Measurements from ENCODE around the gene FAM204A. TPM values are rescaled to one million over a fixed set of nuclear protein-coding genes. Genes with fewer than 3 reads are reported as not detected.

Gene FAM204A
- total and polyA plus RNA-seq, 2 of the 13 experiments (the other 11 are each of a cell fraction or from before 2014, with no cell fraction given), result 9.2 to 61.0 TPM

DNA sequence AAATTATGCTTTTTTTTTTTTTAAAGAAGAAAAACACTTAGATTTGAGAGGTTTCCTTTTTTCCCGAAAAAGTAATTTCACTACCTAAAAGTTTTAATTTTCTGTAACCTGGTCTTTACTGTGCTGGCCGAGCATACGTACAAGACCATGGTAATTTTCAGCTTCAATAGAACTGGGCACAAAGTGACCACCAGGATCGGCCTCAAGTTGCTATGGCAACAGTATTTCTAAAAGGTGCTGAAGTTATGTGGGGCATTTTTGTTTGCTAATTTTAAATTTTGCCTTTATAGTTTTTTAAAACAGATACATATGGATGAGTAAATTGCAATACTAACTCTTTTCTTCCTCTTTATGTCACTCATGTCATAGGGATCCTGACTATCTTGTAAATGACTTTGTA is 69.4 kb downstream of the FAM204A start:
- no peak for FAIRE-seq
- WGBS (ENCODE audit: low lambda C conversion rate), result 53% methylated on average over 4 of the region's 4 CpGs
- H3K27me3 ChIP-seq (ENCODE audit: control insufficient read depth in 1 of 2, insufficient read depth in 2 of 2, low read length in 2 of 2), result peaks cover 0 to 38% of the 10 kb centered on the region in 2 experiments; a peak in 3 of 5 replicates
- BruUV-seq (replicated peaks), result no TSS peak
- H3K36me3 ChIP-seq (replicated peaks in 1 of 2; ENCODE audit: control insufficient read depth in 1 of 2, insufficient read depth in 2 of 2, low read length in 2 of 2), result no peaks in the 10 kb centered on the region
- in situ Hi-C loops (cut with HindIII; ENCODE audit: extremely low pct_ligation_motif_present, low pct_unique_long_range_greater_than_20kb) (no loop called here), intact Hi-C loops (cut with micrococcal nuclease; ENCODE audit: unreplicated experiment) (no loop called here)
- ChIA-PET CTCF (ENCODE audit: low intra/inter-chr PET ratio, low total read pairs) (no interaction called here), POLR2A (no interaction called here)
- peaks cover 18% of the 10 kb centered on the region for H3K4me1 ChIP-seq (ENCODE audit: insufficient read depth, low read length)
- DNase-seq (ENCODE audit: low spot score), result no peak
- TF ChIP-seq MYPOP (CRISPR knock-in tag; IDR thresholded peaks at IDR 0.05) (no peak), ZFP37 (CRISPR knock-in tag; IDR thresholded peaks at IDR 0.05; ENCODE audit: borderline replicate concordance) (no peak), KIAA2018 (CRISPR knock-in tag; IDR thresholded peaks at IDR 0.05; ENCODE audit: borderline replicate concordance) (no peak), MXI1 (IDR thresholded peaks at IDR 0.05; ENCODE audit: borderline replicate concordance, low read depth, low read length) (no peak), POLR2AphosphoS2 (IDR thresholded peaks at IDR 0.05; ENCODE audit: low read depth, low read length) (no peak), SRSF9 (IDR thresholded peaks at IDR 0.05; ENCODE audit: borderline replicate concordance, insufficient read depth, low read depth, low read length, poor library complexity, severe bottlenecking) (no peak), BCL3 (CRISPR knock-in tag; IDR thresholded peaks at IDR 0.05) (no peak), ISL2 (CRISPR knock-in tag; IDR thresholded peaks at IDR 0.05) (no peak), ZBTB1 (CRISPR knock-in tag; IDR thresholded peaks at IDR 0.05; ENCODE audit: borderline replicate concordance) (no peak)
- TF ChIP-seq, protein P1, sequence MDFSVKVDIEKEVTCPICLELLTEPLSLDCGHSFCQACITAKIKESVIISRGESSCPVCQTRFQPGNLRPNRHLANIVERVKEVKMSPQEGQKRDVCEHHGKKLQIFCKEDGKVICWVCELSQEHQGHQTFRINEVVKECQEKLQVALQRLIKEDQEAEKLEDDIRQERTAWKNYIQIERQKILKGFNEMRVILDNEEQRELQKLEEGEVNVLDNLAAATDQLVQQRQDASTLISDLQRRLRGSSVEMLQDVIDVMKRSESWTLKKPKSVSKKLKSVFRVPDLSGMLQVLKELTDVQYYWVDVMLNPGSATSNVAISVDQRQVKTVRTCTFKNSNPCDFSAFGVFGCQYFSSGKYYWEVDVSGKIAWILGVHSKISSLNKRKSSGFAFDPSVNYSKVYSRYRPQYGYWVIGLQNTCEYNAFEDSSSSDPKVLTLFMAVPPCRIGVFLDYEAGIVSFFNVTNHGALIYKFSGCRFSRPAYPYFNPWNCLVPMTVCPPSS (IDR thresholded peaks at IDR 0.05), result no peak
- TF ChIP-seq, protein P2, sequence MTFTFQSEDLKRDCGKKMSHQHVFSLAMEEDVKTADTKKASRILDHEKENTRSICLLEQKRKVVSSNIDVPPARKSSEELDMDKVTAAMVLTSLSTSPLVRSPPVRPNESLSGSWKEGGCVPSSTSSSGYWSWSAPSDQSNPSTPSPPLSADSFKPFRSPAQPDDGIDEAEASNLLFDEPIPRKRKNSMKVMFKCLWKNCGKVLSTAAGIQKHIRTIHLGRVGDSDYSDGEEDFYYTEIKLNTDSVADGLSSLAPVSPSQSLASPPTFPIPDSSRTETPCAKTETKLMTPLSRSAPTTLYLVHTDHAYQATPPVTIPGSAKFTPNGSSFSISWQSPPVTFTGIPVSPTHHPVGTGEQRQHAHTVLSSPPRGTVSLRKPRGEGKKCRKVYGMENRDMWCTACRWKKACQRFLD (CRISPR knock-in tag; IDR thresholded peaks at IDR 0.05; ENCODE audit: borderline replicate concordance), result no peak
- no peak overlapping the region for H2AFZ ChIP-seq (ENCODE audit: low read length)
- ATAC-seq, result no peak
- no peaks in the 10 kb centered on the region for H3K79me2 ChIP-seq (ENCODE audit: insufficient read depth, low read length)
- H3K4me3 ChIP-seq (replicated peaks in 1 of 3; ENCODE audit: insufficient read depth in 1 of 3, low read depth in 2 of 3, low read length in 3 of 3), result no peak overlapping the region
- no peaks in the 10 kb centered on the region for H4K20me1 ChIP-seq (ENCODE audit: insufficient read depth, low read length)
- H3K4me2 ChIP-seq (ENCODE audit: low read depth, low read length), result no peak overlapping the region
- no peaks in the 10 kb centered on the region for H3K9me3 ChIP-seq (ENCODE audit: low read length)
- no peak overlapping the region for H3K9ac ChIP-seq (ENCODE audit: insufficient read depth, low read depth, low read length)
- H3K27ac ChIP-seq (ENCODE audit: extremely low read length, insufficient read depth, low read length), result no peak overlapping the region
